Fibroblast of peridontal ligament (primary cell): ENCODE results near the gene STN1.

Source experiments
- DNase-seq: peaks from one replicate; pipeline ENCODE4 v3.0.0-alpha.2; 2010; ENCODE audit errors: extremely low read depth

STN1 gene

GRCh38 chr10:103894441-103894864, 23.5 kb downstream of the STN1 start:
- peak; percentile 56 for DNase-seq

- no peak for DNase-seq
Observed at GRCh38 chr10:103893817-103894216, 24.2 kb downstream of the STN1 start.

- no peak for DNase-seq
Observed at GRCh38 chr10:103892181-103892580, 25.8 kb downstream of the STN1 start.

- no peak for DNase-seq
Observed at GRCh38 chr10:103890688-103891087, 27.3 kb downstream of the STN1 start.

GRCh38 chr10:103890194-103890658, 27.8 kb downstream of the STN1 start:
- DNase-seq = no peak

- DNase-seq = no peak
Observed at GRCh38 chr10:103889121-103889720, 28.8 kb downstream of the STN1 start.

GRCh38 chr10:103888113-103888841, 29.7 kb downstream of the STN1 start:
- peak; percentile 92 for DNase-seq

GRCh38 chr10:103885617-103886016, 32.4 kb downstream of the STN1 start:
- peak; percentile 86 for DNase-seq

- DNase-seq = peak; percentile 80
Observed at GRCh38 chr10:103884681-103885139, 33.3 kb downstream of the STN1 start.

- no peak for DNase-seq
Observed at GRCh38 chr10:103882285-103883007, 35.5 kb downstream of the STN1 start.

- DNase-seq = no peak
Observed at GRCh38 chr10:103881416-103882284, 36.3 kb downstream of the STN1 start.

- no peak for DNase-seq
Observed at GRCh38 chr10:103879831-103880230, 38.2 kb downstream of the STN1 start.

- no peak for DNase-seq
Observed at GRCh38 chr10:103879409-103879808, 38.6 kb downstream of the STN1 start.

GRCh38 chr10:103877861-103878260, 40.1 kb downstream of the STN1 start:
- no peak for DNase-seq

- no peak for DNase-seq
Observed at GRCh38 chr10:103876155-103876554, 41.8 kb downstream of the STN1 start.

GRCh38 chr10:103874730-103875129, 43.3 kb downstream of the STN1 start:
- DNase-seq = no peak

- no peak for DNase-seq
Observed at GRCh38 chr10:103872137-103872931, 45.6 kb downstream of the STN1 start.

GRCh38 chr10:103871006-103871405, 47.0 kb downstream of the STN1 start:
- DNase-seq = no peak

- DNase-seq = peak; percentile 62
Observed at GRCh38 chr10:103870516-103870915, 47.5 kb downstream of the STN1 start.

- DNase-seq = no peak
Observed at GRCh38 chr10:103869336-103869735, 48.6 kb downstream of the STN1 start.

GRCh38 chr10:103868200-103868599, 49.8 kb downstream of the STN1 start:
- DNase-seq = no peak
